GM10266 (cell line): ENCODE results near the gene NLRC4.
"Not testable (repeated sequence)": the region's sequence is repeated elsewhere in the genome, so short reads cannot be mapped to it uniquely, and the experiment has no call there.

ENCODE experiments used
- DNase-seq: peaks from one replicate; pipeline ENCODE4 v3.0.0; 2012; ENCODE audit errors: extremely low spot score
- TF ChIP-seq, protein P1 (sequence below): IDR thresholded peaks from 2 replicates; pipeline ENCODE4 v1.5.1; 2012; ENCODE audit warnings: mild to moderate bottlenecking, low read depth; ENCODE audit not compliant: control insufficient read depth, insufficient read depth; ENCODE audit errors: missing control alignments

NLRC4 gene

GRCh38 chr2:32227492-32227891 lies 37.2 kb downstream of the NLRC4 start:
- DNase-seq = no peak
- TF ChIP-seq, protein P1, sequence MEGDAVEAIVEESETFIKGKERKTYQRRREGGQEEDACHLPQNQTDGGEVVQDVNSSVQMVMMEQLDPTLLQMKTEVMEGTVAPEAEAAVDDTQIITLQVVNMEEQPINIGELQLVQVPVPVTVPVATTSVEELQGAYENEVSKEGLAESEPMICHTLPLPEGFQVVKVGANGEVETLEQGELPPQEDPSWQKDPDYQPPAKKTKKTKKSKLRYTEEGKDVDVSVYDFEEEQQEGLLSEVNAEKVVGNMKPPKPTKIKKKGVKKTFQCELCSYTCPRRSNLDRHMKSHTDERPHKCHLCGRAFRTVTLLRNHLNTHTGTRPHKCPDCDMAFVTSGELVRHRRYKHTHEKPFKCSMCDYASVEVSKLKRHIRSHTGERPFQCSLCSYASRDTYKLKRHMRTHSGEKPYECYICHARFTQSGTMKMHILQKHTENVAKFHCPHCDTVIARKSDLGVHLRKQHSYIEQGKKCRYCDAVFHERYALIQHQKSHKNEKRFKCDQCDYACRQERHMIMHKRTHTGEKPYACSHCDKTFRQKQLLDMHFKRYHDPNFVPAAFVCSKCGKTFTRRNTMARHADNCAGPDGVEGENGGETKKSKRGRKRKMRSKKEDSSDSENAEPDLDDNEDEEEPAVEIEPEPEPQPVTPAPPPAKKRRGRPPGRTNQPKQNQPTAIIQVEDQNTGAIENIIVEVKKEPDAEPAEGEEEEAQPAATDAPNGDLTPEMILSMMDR = no peak

- TF ChIP-seq, protein P1 = no peak
- DNase-seq = no peak
Measured at GRCh38 chr2:32222966-32223365, 41.7 kb downstream of the NLRC4 start.

DNA sequence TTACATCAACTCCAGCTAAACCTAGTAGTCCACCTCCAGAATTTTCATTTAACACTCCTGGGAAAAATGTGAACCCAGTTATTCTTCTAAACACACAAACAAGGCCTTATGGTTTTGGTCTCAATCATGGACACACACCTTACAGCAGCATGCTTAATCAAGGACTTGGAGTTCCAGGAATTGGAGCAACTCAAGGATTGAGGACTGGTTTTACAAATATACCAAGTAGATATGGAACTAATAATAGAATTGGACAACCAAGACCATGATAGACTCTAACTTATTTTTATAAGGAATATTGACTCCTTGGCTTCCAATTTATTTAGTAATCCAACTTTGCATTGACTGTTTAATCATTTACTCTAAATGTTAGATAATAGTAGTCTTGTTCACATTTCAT lies 44.2 kb downstream of the NLRC4 start:
- TF ChIP-seq, protein P1 = no peak
- no peak for DNase-seq

DNA sequence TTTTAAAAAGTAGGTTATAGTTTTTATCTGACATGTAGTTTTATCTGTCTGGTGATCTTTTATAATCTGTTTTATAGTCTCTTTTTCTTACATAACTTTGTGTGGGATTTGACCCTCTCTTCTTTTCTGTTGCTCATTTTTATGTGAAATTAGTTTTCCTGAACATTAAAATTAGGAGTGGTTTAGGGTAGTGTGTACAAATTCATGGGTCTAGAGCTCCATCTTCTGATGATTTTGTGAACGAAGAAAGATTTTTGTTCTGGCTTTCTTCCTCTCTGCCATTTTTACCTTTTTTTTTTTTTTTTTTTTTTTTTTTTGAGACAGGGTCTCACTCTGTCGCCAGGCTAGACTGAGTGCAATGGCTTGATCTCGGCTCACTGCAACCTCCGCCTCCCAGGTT lies 52.4 kb downstream of the NLRC4 start:
- no peak for DNase-seq
- TF ChIP-seq, protein P1 = no peak

DNA sequence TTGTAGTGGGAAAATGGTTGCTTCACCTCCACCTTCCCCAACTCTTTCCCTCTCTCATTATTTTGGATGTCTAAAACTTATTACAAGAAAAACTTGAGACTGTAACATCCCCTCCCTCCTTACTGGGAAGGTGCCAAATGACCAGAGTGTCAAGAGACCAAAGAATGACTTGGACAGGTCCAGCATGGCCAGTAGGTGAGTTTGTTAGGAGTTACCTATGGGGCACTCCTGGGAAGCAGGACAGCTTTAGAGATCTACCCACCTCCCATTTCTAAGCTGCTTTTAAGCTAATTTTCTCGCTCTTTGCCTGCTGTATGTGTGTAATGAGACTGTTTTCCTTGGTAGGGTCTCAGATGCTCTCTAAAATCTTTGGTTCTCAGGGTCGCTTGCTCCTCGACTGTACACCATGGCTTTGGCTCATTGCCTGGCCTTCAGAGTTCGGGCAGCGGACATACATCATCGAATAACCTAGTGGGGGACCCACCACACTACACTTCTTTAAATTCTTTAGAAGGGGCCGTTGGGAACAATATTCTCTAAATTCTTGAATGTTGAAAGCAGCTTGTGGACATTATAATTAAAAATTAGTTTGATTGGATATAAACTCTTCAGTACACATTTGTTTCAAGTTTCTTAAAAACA lies 53.8 kb downstream of the NLRC4 start:
- TF ChIP-seq, protein P1 = no peak
- DNase-seq = no peak

- not testable (repeated sequence) for DNase-seq
Measured at GRCh38 chr2:32203428-32203827, 61.3 kb downstream of the NLRC4 start.

- no peak for DNase-seq
- TF ChIP-seq, protein P1 = no peak
Measured at GRCh38 chr2:32200814-32201213, 63.9 kb downstream of the NLRC4 start.

- peak; percentile 10 for DNase-seq
- TF ChIP-seq, protein P1 = no peak
Measured at GRCh38 chr2:32192418-32192817, 72.3 kb downstream of the NLRC4 start.
